Suprapubic skin (tissue), 3 donors: ENCODE measurements around the gene CAMTA1.

ENCODE experiments used
- CTCF ChIP-seq, 2 donors: fragments of 200-600 bp in 1 of 2; fragments of 450-650 bp in 1 of 2; sonication (generic) in 1 of 2; IDR thresholded peaks; one replicate each; pipeline ENCODE4 v1.5.1; 2016 to 2019; ENCODE audit warnings: antibody characterized with exemption in 2 of 2, mild to moderate bottlenecking in 1 of 2, moderate library complexity in 1 of 2
- POLR2A ChIP-seq, 2 donors: fragments of 450-650 bp; IDR thresholded peaks; one replicate each; pipeline ENCODE4 v1.6.1; 2017; ENCODE audit warnings: antibody characterized with exemption in 2 of 2, mild to moderate bottlenecking in 2 of 2, moderate library complexity in 2 of 2

- TF ChIP-seq CTCF (IDR thresholded peaks at IDR 0.05) (no peak), POLR2A (IDR thresholded peaks at IDR 0.05) (no peak)
These were observed 4.9 kb downstream of the CAMTA1 start for GRCh38 chr1:6790146-6790545.
